HCT116 (cell line): ENCODE data around the gene LRP2. TPM values are rescaled to one million over a fixed set of nuclear protein-coding genes. Genes with fewer than 3 reads are reported as not detected.

Source experiments
- ATAC-seq: fragments of 200-7000 bp; cut with Tn5 transposase; 2 replicates; pipeline ENCODE4 v1.9.1; 2020; ENCODE audit warnings: mild to moderate bottlenecking, moderate library complexity
- BruUV-seq: library from RNA; stranded (reverse); fragments of 400-500 nt; replicated peaks from 2 replicates; lab custom pipeline; 2021; lab: Mats Ljungman, UMichigan
- CTCF ChIA-PET: fragments of 300-600 bp; sonication (Branson Sonifier 250); formaldehyde crosslinking; loops from one replicate; lab custom pipeline; 2021; ENCODE audit warnings: antibody characterized with exemption; lab: Charles Lee
- POLR2A ChIA-PET: fragments of 300-600, 350-600 bp; sonication (Branson Sonifier 250); formaldehyde crosslinking; loops from one replicate; lab custom pipeline; 2021; ENCODE audit warnings: antibody characterized with exemption; lab: Charles Lee
- RAD21 ChIA-PET, 2 experiments: fragments of 300-600 bp; sonication (Branson Sonifier 250); formaldehyde crosslinking; loops; one replicate each; lab custom pipeline; 2023; ENCODE audit warnings: low total read pairs in 2 of 2; ENCODE audit not compliant: uncharacterized antibody in 2 of 2, unreplicated experiment in 2 of 2, low non-redundant PET in 1 of 2; lab: Charles Lee
- DNase-seq: peaks from one replicate; pipeline ENCODE4 v3.0.0-alpha.2; 2010; ENCODE audit warnings: low read depth, low spot score
- H2AFZ ChIP-seq: fragments of 200-600 bp; shearing (Covaris generic), sonication (generic); 2 replicates; pipeline ENCODE4 v1.6.1; 2017; ENCODE audit warnings: low read depth, mixed run types, mixed read lengths, antibody characterized with exemption, low read length; ENCODE audit not compliant: poor library complexity, severe bottlenecking
- H3K27ac ChIP-seq: 2 replicates; pipeline ENCODE4 v1.5.1; 2012; ENCODE audit warnings: low read depth, low read length
- H3K27me3 ChIP-seq: fragments of 200-600 bp; sonication (generic); 2 replicates; pipeline ENCODE4 v1.6.1; 2016; ENCODE audit warnings: mixed run types, low read length, mixed read lengths; ENCODE audit not compliant: insufficient read depth
- H3K36me3 ChIP-seq, 2 experiments: fragments of 200-500 bp in 1 of 2; fragments of 200-600 bp in 1 of 2; sonication (Bioruptor generic) in 1 of 2; sonication (generic) in 1 of 2; 2 replicates each; pipeline versions ENCODE4 v1.5.1 to v1.6.1; 2014 to 2016; ENCODE audit warnings: low read length in 2 of 2, inconsistent platforms in 1 of 2, mixed read lengths in 1 of 2, mixed run types in 1 of 2; ENCODE audit not compliant: insufficient read depth in 2 of 2, control insufficient read depth in 1 of 2
- H3K4me1 ChIP-seq, 2 experiments: fragments of 200-600 bp in 1 of 2; sonication (generic) in 1 of 2; 2 replicates each; pipeline versions ENCODE4 v1.5.1 to v1.6.1; 2012 to 2017; ENCODE audit warnings: low read length in 2 of 2, inconsistent platforms in 1 of 2, mild to moderate bottlenecking in 1 of 2, mixed read lengths in 1 of 2, mixed run types in 1 of 2, moderate library complexity in 1 of 2; ENCODE audit not compliant: insufficient read depth in 2 of 2, control insufficient read depth in 1 of 2
- H3K4me2 ChIP-seq: fragments of 200-600 bp; sonication (generic); 2 replicates; pipeline ENCODE4 v1.6.1; 2017; ENCODE audit warnings: mixed run types, low read length, mixed read lengths
- H3K4me3 ChIP-seq, 2 experiments: fragments of 200-600 bp in 1 of 2; sonication (generic) in 1 of 2; replicated peaks in 1 of 2; 2 replicates each; pipeline ENCODE4 v1.5.1; 2011 to 2016; ENCODE audit warnings: low read length in 2 of 2, control low read depth in 1 of 2, low read depth in 1 of 2, mild to moderate bottlenecking in 1 of 2, mixed read lengths in 1 of 2, mixed run types in 1 of 2
- H3K79me2 ChIP-seq: fragments of 200-600 bp; sonication (generic); 2 replicates; pipeline ENCODE4 v1.6.1; 2017; ENCODE audit warnings: mild to moderate bottlenecking, mixed run types, low read length, moderate library complexity, mixed read lengths; ENCODE audit not compliant: insufficient read depth
- H3K9ac ChIP-seq: fragments of 200-600 bp; sonication (generic); 2 replicates; pipeline ENCODE4 v1.6.1; 2016; ENCODE audit warnings: low read length, mixed read lengths
- H3K9me2 ChIP-seq: fragments of 200-600 bp; sonication (generic), shearing (Covaris generic); 2 replicates; pipeline ENCODE4 v1.6.1; 2017; ENCODE audit warnings: mixed run types, mild to moderate bottlenecking, moderate library complexity; ENCODE audit not compliant: insufficient read depth
- H3K9me3 ChIP-seq, 2 experiments: fragments of 200-500 bp in 1 of 2; fragments of 200-600 bp in 1 of 2; sonication (Bioruptor generic) in 1 of 2; sonication (generic) in 1 of 2; 2 replicates each; pipeline ENCODE4 v1.6.1; 2014 to 2017; ENCODE audit warnings: low read length in 2 of 2, mixed read lengths in 2 of 2, inconsistent platforms in 1 of 2, low read depth in 1 of 2, mild to moderate bottlenecking in 1 of 2, mixed run types in 1 of 2, moderate library complexity in 1 of 2; ENCODE audit not compliant: control insufficient read depth in 1 of 2, insufficient read depth in 1 of 2
- H4K20me1 ChIP-seq: fragments of 200-600 bp; sonication (generic), shearing (Covaris generic); 2 replicates; pipeline ENCODE4 v1.6.1; 2017; ENCODE audit warnings: mixed run types, mild to moderate bottlenecking, moderate library complexity; ENCODE audit not compliant: insufficient read depth
- CBX3 ChIP-seq: IDR thresholded peaks from 2 replicates; pipeline ENCODE4 v1.6.1; 2012; ENCODE audit warnings: low read depth
- CEBPB ChIP-seq: IDR thresholded peaks from 2 replicates; pipeline ENCODE4 v1.6.1; 2012; ENCODE audit warnings: low read depth
- EGR1 ChIP-seq: IDR thresholded peaks from 2 replicates; pipeline ENCODE4 v1.6.1; 2012; ENCODE audit warnings: low read depth
- EZH2phosphoT487 ChIP-seq: fragments of 200-600 bp; IDR thresholded peaks from 2 replicates; pipeline ENCODE4 v1.6.1; 2018; ENCODE audit warnings: antibody characterized with exemption, borderline replicate concordance
- JUND ChIP-seq: IDR thresholded peaks from 2 replicates; pipeline ENCODE4 v1.6.1; 2012
- MAX ChIP-seq: IDR thresholded peaks from 2 replicates; pipeline ENCODE4 v1.6.1; 2012
- POLR2AphosphoS5 ChIP-seq: IDR thresholded peaks from 2 replicates; pipeline ENCODE4 v1.6.1; 2011; ENCODE audit warnings: mild to moderate bottlenecking, low read depth, low read length, moderate library complexity
- RAD21 ChIP-seq: IDR thresholded peaks from 2 replicates; pipeline ENCODE4 v1.6.1; 2012; ENCODE audit warnings: low read depth, mild to moderate bottlenecking
- SIN3A ChIP-seq: IDR thresholded peaks from 2 replicates; pipeline ENCODE4 v1.6.1; 2012; ENCODE audit warnings: low read depth
- SP1 ChIP-seq: IDR thresholded peaks from 2 replicates; pipeline ENCODE4 v1.6.1; 2012; ENCODE audit warnings: low read depth
- TCF7L2 ChIP-seq: IDR thresholded peaks from 2 replicates; pipeline ENCODE4 v1.7.0; 2011; ENCODE audit warnings: borderline replicate concordance, inconsistent platforms; ENCODE audit not compliant: insufficient read depth, insufficient read length; ENCODE audit errors: extremely low read depth
- YY1 ChIP-seq: IDR thresholded peaks from 2 replicates; pipeline ENCODE4 v1.6.1; 2011; ENCODE audit warnings: low read length, low read depth, moderate library complexity, mild to moderate bottlenecking; ENCODE audit not compliant: insufficient replicate concordance; ENCODE audit errors: extremely low read depth
- intact Hi-C: fragments of 100-400 bp; cut with micrococcal nuclease; formaldehyde crosslinking; loops from 2 replicates; pipeline ENCODE4 v1.10.0; 2022
- total RNA-seq: library from RNA; stranded (reverse); gene quantifications from one replicate; pipeline ENCODE4 v1.2.1, GENCODE V29; 2021; ENCODE audit not compliant: unreplicated experiment
- TF ChIP-seq, protein P1 (sequence below): IDR thresholded peaks from 2 replicates; pipeline ENCODE4 v1.6.1; 2012

The LRP2 gene
- total RNA-seq, 1 experiment from 2014 or later, result 0.20 TPM

- ATAC-seq (no peak), DNase-seq (no peak)
- ChIA-PET RAD21 (no interaction called here), CTCF (interaction anchor here (6.7 kb wide), 1 partner anchor 14 kb away, joined by 45 read pairs; no protein-coding TSS in a partner anchor), POLR2A (no interaction called here)
- Histone ChIP-seq H3K4me1 (no peaks in the 10 kb centered on the region), H4K20me1 (no peaks in the 10 kb centered on the region), H3K4me3 (no peak overlapping the region), H2AFZ (no peak overlapping the region), H3K9me3 (no peaks in the 10 kb centered on the region), H3K27ac (no peak overlapping the region), H3K4me2 (no peak overlapping the region), H3K79me2 (no peaks in the 10 kb centered on the region), H3K9me2 (no peaks in the 10 kb centered on the region), H3K27me3 (no peaks in the 10 kb centered on the region), H3K36me3 (no peaks in the 10 kb centered on the region), H3K9ac (no peak overlapping the region)
- BruUV-seq, result no TSS peak
- TF ChIP-seq CEBPB (no peak), TCF7L2 (no peak), EGR1 (no peak), EZH2phosphoT487 (no peak), SP1 (no peak), POLR2AphosphoS5 (no peak), RAD21 (no peak), JUND (no peak), MAX (no peak), YY1 (no peak), CBX3 (no peak), SIN3A (no peak)
- TF ChIP-seq, protein P1, sequence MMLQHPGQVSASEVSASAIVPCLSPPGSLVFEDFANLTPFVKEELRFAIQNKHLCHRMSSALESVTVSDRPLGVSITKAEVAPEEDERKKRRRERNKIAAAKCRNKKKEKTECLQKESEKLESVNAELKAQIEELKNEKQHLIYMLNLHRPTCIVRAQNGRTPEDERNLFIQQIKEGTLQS, result no peak
- intact Hi-C loops, result no loop called here
These were observed 216.1 kb downstream of the LRP2 start for GRCh38 chr2:169146220-169146619.
